ENCODE results near the gene OR6F1. TPM values are rescaled to one million over a fixed set of nuclear protein-coding genes. Genes with fewer than 3 reads are reported as not detected.

Gene OR6F1
- total RNA-seq, 1 experiment from 2014 or later = not detected

- H4K20me1 ChIP-seq (ENCODE audit: insufficient read depth) = no peaks in the 10 kb centered on the region
- intact Hi-C loops (cut with micrococcal nuclease) = no loop called here
- no peak overlapping the region for H3K27ac ChIP-seq (ENCODE audit: low read depth, low read length)
- H3K9me2 ChIP-seq (ENCODE audit: insufficient read depth) = no peaks in the 10 kb centered on the region
- no peaks in the 10 kb centered on the region for H3K4me1 ChIP-seq (ENCODE audit: control insufficient read depth in 1 of 2, insufficient read depth in 2 of 2, low read length in 2 of 2)
- H3K9me3 ChIP-seq (ENCODE audit: control insufficient read depth in 1 of 2, insufficient read depth in 1 of 2, low read depth in 1 of 2, low read length in 2 of 2) = peaks cover 0 to 14% of the 10 kb centered on the region in 2 experiments; a peak in 1 of 4 replicates
- H2AFZ ChIP-seq (ENCODE audit: low read depth, low read length, poor library complexity, severe bottlenecking) = no peak overlapping the region
- H3K4me2 ChIP-seq (ENCODE audit: low read length) = no peak overlapping the region
- no peak for ATAC-seq
- H3K36me3 ChIP-seq (ENCODE audit: control insufficient read depth in 1 of 2, insufficient read depth in 2 of 2, low read length in 2 of 2) = no peaks in the 10 kb centered on the region
- H3K79me2 ChIP-seq (ENCODE audit: insufficient read depth, low read length) = no peaks in the 10 kb centered on the region
- ChIA-PET CTCF (no interaction called here), POLR2A (no interaction called here), RAD21 (ENCODE audit: low non-redundant PET in 1 of 2, low total read pairs in 2 of 2, uncharacterized antibody in 2 of 2, unreplicated experiment in 2 of 2) (no interaction called here)
- H3K4me3 ChIP-seq (replicated peaks in 1 of 2; ENCODE audit: low read depth in 1 of 2, low read length in 2 of 2) = no peak overlapping the region
- H3K9ac ChIP-seq (ENCODE audit: low read length) = no peak overlapping the region
- no TSS peak for BruUV-seq (replicated peaks)
- H3K27me3 ChIP-seq (ENCODE audit: insufficient read depth, low read length) = no peaks in the 10 kb centered on the region
- DNase-seq (ENCODE audit: low read depth, low spot score) = no peak
- TF ChIP-seq ELF1 (IDR thresholded peaks at IDR 0.05; ENCODE audit: borderline replicate concordance, low read depth) (no peak), EZH2 (IDR thresholded peaks at IDR 0.05) (no peak), TCF7L2 (IDR thresholded peaks at IDR 0.05; ENCODE audit: borderline replicate concordance, extremely low read depth, insufficient read depth, insufficient read length) (no peak), ZBTB33 (IDR thresholded peaks at IDR 0.05; ENCODE audit: extremely low read depth, insufficient replicate concordance, low read length) (no peak), FOSL1 (IDR thresholded peaks at IDR 0.05; ENCODE audit: low read depth) (no peak)
- TF ChIP-seq, protein P1, sequence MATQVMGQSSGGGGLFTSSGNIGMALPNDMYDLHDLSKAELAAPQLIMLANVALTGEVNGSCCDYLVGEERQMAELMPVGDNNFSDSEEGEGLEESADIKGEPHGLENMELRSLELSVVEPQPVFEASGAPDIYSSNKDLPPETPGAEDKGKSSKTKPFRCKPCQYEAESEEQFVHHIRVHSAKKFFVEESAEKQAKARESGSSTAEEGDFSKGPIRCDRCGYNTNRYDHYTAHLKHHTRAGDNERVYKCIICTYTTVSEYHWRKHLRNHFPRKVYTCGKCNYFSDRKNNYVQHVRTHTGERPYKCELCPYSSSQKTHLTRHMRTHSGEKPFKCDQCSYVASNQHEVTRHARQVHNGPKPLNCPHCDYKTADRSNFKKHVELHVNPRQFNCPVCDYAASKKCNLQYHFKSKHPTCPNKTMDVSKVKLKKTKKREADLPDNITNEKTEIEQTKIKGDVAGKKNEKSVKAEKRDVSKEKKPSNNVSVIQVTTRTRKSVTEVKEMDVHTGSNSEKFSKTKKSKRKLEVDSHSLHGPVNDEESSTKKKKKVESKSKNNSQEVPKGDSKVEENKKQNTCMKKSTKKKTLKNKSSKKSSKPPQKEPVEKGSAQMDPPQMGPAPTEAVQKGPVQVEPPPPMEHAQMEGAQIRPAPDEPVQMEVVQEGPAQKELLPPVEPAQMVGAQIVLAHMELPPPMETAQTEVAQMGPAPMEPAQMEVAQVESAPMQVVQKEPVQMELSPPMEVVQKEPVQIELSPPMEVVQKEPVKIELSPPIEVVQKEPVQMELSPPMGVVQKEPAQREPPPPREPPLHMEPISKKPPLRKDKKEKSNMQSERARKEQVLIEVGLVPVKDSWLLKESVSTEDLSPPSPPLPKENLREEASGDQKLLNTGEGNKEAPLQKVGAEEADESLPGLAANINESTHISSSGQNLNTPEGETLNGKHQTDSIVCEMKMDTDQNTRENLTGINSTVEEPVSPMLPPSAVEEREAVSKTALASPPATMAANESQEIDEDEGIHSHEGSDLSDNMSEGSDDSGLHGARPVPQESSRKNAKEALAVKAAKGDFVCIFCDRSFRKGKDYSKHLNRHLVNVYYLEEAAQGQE (IDR thresholded peaks at IDR 0.05; ENCODE audit: low read depth) = no peak
These were observed 15.1 kb downstream of the OR6F1 start for GRCh38 chr1:247701338-247701737.

Measured in HCT116 (cell line).